Ishikawa (cell line): ENCODE results near the gene ABCC4.

ENCODE experiments used
- CEBPB ChIP-seq: IDR thresholded peaks from 2 replicates; pipeline ENCODE4 v1.6.1; 2012
- EP300 ChIP-seq: IDR thresholded peaks from 2 replicates; pipeline ENCODE4 v1.6.1; 2012; ENCODE audit warnings: borderline replicate concordance
- RAD21 ChIP-seq: IDR thresholded peaks from 2 replicates; pipeline ENCODE4 v1.6.1; 2012; ENCODE audit warnings: low read depth
- TEAD4 ChIP-seq: IDR thresholded peaks from 2 replicates; pipeline ENCODE4 v1.6.1; 2012

DNA sequence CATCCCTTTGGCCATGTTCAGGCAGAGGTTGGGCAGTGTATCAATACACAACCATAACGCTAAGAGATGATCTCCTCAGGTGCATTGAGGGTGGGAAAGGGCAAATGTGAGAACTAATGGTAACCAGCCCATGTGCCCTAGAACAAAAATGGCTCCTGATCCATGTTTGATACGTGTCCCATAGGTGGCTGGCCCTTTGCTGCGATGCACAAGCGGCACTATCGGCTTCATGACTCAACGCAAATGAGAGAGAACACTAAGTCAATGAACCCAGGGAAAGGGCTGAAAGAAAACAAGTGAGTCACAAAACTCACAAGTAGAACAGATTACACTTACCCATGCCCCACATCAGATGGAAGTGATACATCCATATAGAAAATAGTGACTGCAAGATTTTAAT lies 201.7 kb downstream of the ABCC4 start:
- TF ChIP-seq EP300 (no peak), RAD21 (no peak), CEBPB (no peak), TEAD4 (no peak)
